Non-pigmented ciliary epithelial cell (primary cell): Measurements from ENCODE around the gene RFTN2.
"Not testable (repeated sequence)": the region's sequence is repeated elsewhere in the genome, so short reads cannot be mapped to it uniquely, and the experiment has no call there.

ENCODE experiments used
- DNase-seq: peaks from one replicate; pipeline ENCODE4 v3.0.0-alpha.2; 2010; ENCODE audit warnings: low read depth

Gene RFTN2, protein sequence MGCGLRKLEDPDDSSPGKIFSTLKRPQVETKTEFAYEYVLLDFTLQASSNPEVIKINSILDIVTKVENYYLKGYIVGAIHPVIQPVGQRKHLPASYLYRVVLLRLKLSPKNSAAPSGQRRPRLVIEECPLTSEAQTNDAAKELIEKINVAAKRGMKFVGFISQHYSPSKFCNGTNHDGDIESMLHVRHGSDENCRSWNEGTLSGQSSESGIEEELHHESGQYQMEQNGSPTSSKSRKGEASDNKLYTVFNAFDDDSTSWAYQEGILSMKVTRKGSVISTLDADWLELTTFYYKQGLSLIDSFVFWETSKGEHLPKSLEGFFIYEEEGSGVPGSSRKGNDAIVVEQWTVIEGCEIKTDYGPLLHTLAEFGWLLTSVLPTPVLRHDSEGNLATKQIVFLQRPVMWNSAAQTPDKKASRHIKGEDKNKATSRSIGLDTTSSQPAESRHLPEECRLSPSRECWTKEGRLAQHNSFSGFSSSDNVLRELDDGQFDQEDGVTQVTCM

GRCh38 chr2:197675246-197675645, at the start of gene RFTN2:
Gene RFTN2 (minus strand): TSS chr2:197675587. CDS start chr2:197675458, 129 bp downstream.
- no peak for DNase-seq

GRCh38 chr2:197717863-197718262, 42.5 kb upstream of the RFTN2 start:
- no peak for DNase-seq

GRCh38 chr2:197713271-197713670, 37.9 kb upstream of the RFTN2 start:
- no peak for DNase-seq

DNA sequence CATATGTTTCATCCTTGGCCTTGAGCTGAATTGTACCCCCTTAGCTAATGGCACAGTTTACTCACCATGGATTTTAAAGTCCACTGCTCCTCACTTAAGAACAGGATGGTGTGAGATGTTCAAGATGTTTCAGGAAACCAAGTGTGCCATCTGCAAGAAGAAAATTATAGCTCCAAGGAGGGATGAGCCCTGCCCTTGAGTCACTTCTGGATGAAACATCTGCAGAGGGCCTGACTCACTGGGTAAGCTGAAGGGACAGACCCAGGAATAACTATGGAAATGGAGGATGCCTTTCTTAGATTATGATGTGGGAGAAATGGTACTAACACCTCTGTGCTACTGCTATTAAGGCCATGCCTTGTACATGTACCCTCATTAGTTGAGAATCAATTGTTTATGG, 36.2 kb upstream of the RFTN2 start:
- no peak for DNase-seq

GRCh38 chr2:197710424-197711042, 35.1 kb upstream of the RFTN2 start:
- DNase-seq, result no peak

DNA sequence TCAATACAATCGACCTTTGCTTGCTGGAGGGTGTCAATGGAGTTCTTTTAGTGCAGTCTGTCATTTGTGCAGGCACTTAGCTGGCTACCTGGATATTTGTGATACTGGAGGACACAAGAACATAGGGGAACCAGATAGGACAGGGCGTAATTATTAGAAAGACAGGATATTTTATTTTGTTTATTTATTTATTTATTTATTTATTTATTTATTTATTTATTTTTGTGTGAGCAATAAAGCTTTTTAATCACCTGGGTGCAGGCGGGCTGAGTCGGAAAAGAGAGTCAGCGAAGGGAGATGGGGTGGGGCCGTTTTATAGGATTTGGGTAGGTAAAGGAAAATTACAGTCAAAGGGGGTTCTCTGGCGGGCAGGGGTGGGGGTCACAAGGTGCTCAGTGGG, 33.8 kb upstream of the RFTN2 start:
- DNase-seq, result not testable (repeated sequence)

DNA sequence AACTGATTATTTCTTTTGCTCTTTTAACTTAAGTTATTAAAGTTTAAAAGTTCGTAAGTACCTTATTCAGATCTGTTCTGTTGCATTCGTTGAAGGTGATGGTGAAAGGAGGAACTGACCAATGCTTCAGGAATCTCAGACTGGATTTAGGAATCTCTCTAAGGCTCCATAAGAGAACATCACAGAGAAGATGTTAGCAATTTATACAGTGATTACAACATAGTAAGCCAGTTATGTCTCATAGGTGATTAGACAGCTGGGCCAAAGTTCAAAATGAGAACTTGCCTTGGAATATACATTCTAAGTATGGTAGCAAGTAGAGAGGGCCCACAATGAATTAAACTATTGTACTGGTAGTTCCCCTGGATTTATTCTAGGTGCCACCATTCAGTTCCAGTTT, 32.9 kb upstream of the RFTN2 start:
- peak; percentile 47 for DNase-seq

GRCh38 chr2:197707316-197708213, 32.2 kb upstream of the RFTN2 start:
- peak; percentile 19 for DNase-seq

GRCh38 chr2:197706839-197707207, 31.4 kb upstream of the RFTN2 start:
- DNase-seq, result no peak

- no peak for DNase-seq
Observed at GRCh38 chr2:197705912-197706838, 30.8 kb upstream of the RFTN2 start.

DNA sequence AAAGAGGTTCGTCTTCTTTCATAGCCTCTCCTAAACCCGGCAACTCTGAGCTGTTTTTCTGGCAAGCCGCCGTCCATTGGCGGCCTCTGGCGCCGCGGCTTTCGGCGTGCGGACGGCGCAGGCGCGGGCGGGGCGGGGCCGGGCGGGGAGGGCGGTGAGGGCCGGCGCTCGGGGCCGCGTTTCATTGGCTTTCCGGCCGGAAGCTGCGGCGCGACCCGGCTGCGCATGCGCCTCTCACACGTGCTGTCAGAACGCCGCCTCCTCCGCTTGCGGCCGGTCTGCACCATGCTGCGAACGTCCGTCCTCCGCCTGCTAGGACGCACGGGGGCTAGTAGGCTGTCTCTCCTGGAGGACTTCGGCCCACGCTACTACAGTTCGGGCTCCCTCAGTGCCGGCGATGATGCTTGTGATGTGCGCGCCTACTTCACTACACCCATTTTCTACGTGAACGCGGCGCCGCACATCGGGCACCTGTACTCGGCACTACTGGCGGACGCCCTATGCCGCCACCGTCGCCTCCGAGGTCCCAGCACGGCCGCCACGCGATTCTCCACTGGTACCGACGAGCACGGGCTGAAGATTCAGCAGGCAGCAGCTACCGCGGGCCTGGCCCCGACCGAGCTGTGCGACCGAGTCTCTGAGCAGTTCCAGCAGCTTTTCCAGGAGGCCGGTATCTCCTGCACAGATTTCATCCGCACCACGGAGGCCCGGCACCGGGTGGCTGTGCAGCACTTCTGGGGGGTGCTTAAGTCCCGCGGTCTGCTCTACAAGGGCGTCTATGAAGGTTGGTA, 29.9 kb upstream of the RFTN2 start, which contains the start of gene MARS2:
Gene MARS2 (plus strand): TSS at position 249 of the 791 bp plus-strand sequence. CDS start 37 bp downstream, at position 286.
- peak; percentile 46 for DNase-seq

DNA sequence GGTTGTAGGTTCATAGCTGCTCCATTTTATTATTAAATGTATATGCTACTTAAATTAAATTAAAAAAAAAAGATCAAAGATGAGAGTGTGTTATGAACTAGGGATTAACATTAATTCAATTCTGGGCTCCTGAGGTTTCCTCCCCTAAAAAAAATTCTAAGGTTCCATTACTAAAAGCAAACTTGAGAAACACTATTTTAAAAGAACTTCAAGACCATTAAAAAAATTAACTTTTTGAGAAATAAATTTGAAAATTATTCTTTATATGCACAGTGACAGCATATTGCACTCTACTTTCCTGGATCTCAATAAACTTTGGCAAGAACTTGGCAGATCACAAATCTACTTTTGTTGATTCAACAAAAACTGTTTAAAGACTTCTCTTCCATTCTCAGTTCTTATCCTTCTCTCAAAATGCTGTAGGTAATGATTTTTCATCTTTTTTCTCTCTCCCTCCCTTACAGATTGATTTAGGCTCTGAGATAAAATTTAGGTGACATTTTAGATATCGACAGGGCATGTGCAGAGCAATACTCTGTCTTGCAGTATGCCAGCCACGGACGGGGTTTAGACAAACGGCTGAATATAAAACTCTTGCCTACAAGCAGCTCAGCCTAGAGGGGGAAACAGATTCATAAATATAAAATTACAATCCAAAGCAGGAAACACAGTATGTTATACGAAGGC, 29.2 kb upstream of the RFTN2 start:
- no peak for DNase-seq

DNA sequence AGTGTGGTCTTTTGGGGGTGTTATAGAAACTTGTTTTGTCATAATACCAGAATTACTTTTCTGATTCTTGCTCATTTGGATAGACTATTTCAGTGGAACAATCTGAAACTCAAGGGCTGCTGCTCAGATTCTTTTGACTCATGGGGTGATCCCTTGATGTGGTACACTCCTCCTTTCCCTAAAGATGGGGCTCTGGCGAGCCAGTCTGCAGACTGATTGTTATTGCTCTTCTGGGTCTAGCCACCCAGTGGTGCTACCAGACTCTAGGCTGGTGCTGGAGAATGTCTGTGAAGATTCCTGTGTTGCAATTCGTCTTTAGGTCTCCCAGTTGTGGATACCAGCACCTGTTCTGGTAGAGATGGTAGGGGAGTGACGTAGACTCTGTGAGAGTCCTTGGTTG, 25.6 kb upstream of the RFTN2 start:
- DNase-seq, result no peak

- DNase-seq, result not testable (repeated sequence)
Observed at GRCh38 chr2:197699724-197700123, 24.3 kb upstream of the RFTN2 start.

GRCh38 chr2:197696571-197696970, 21.2 kb upstream of the RFTN2 start:
- not testable (repeated sequence) for DNase-seq

- not testable (repeated sequence) for DNase-seq
Observed at GRCh38 chr2:197695971-197696370, 20.6 kb upstream of the RFTN2 start.

DNA sequence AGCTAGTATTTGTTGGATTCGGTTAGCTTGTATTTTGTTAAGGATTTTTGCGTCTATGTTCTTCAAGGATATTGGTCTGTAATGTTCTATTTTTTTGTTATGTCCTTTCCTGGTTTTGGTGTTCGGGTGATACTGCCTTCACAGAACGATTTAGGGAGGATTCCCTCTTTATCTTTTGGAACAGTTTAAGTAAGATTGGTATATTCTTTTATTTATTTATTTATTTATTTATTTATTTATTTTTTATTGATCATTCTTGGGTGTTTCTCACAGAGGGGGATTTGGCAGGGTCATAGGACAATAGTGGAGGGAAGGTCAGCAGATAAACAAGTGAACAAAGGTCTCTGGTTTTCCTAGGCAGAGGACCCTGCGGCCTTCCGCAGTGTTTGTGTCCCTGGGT, 19.8 kb upstream of the RFTN2 start:
- DNase-seq, result not testable (repeated sequence)

- DNase-seq, result no peak
Observed at GRCh38 chr2:197677483-197677882, 2.1 kb upstream of the RFTN2 start.

DNA sequence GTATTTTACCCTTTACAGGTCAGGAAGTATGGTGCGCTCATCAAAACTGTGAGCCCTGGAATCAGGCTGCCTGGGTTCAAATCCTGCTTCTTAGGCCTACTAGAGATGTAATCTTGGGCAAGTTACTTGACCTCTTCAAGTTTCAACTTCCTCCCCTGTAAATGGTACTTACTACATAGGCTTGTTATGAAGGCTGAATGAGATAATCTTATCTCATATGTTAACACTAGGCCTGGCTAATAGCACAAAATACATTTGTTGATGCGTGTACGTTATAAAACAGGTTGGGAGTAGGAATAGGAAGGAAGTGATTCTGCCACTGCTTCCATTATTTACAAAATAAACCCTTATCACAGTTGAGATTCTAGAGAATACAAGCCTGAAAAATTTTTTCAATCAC, 1.7 kb upstream of the RFTN2 start:
- DNase-seq, result no peak

- DNase-seq, result peak; percentile 30
Observed at GRCh38 chr2:197675711-197676188, 363 bp upstream of the RFTN2 start.
